ENCODE data around the gene RPS6KA5.
"Not testable (repeated sequence)": the region's sequence is repeated elsewhere in the genome, so short reads cannot be mapped to it uniquely, and the experiment has no call there.

GRCh38 chr14:90939252-90939795, 121.1 kb downstream of the RPS6KA5 start:
- TF ChIP-seq CTCF, POLR2AphosphoS5, POLR2A (IDR thresholded peaks at IDR 0.05): not testable (repeated sequence)
